H9 (cell line): ENCODE results near the gene ZNHIT2. TPM values are rescaled to one million over a fixed set of nuclear protein-coding genes. Genes with fewer than 3 reads are reported as not detected.
A peak's percentile ranks its signal among the peaks of the same experiment; 100 is the strongest.

Source experiments
- DNase-seq: peaks from one replicate; pipeline ENCODE4 v3.0.0-alpha.2; 2017
- H2AFZ ChIP-seq: one replicate; pipeline ENCODE4 v1.6.1; 2013; ENCODE audit warnings: mild to moderate bottlenecking, low read length, control low read depth, moderate library complexity
- H2AK5ac ChIP-seq: 2 replicates; pipeline ENCODE4 v1.6.1; 2013; ENCODE audit warnings: low read length, control low read depth, mixed read lengths; ENCODE audit not compliant: insufficient read length
- H2BK120ac ChIP-seq: one replicate; pipeline ENCODE4 v1.6.1; 2013; ENCODE audit warnings: low read depth, mild to moderate bottlenecking, low read length, control low read depth, inconsistent platforms; ENCODE audit not compliant: poor library complexity, severe bottlenecking
- H2BK12ac ChIP-seq: 2 replicates; pipeline ENCODE4 v1.6.1; 2013; ENCODE audit warnings: low read length, control low read depth, mixed read lengths, low read depth; ENCODE audit not compliant: insufficient read length
- H2BK15ac ChIP-seq: 2 replicates; pipeline ENCODE4 v1.6.1; 2013; ENCODE audit warnings: low read depth, low read length, control low read depth
- H2BK20ac ChIP-seq: one replicate; pipeline ENCODE4 v1.6.1; 2013; ENCODE audit warnings: low read depth, mild to moderate bottlenecking, low read length, control low read depth, inconsistent platforms; ENCODE audit not compliant: poor library complexity, severe bottlenecking
- H2BK5ac ChIP-seq: 2 replicates; pipeline ENCODE4 v1.6.1; 2013; ENCODE audit warnings: low read length, control low read depth, mixed read lengths; ENCODE audit not compliant: insufficient read length
- H3K14ac ChIP-seq: 2 replicates; pipeline ENCODE4 v1.6.1; 2013; ENCODE audit warnings: low read length, control low read depth; ENCODE audit not compliant: insufficient read depth
- H3K18ac ChIP-seq: 2 replicates; pipeline ENCODE4 v1.6.1; 2013; ENCODE audit warnings: low read depth, mild to moderate bottlenecking, mixed read lengths, low read length, control low read depth; ENCODE audit not compliant: insufficient read length
- H3K23ac ChIP-seq: 2 replicates; pipeline ENCODE4 v1.6.1; 2013; ENCODE audit warnings: low read length, control low read depth, mixed read lengths, low read depth; ENCODE audit not compliant: insufficient read length
- H3K23me2 ChIP-seq: 2 replicates; pipeline ENCODE4 v1.6.1; 2013; ENCODE audit warnings: low read depth, mild to moderate bottlenecking, mixed read lengths, low read length, control low read depth; ENCODE audit not compliant: insufficient read length, poor library complexity, severe bottlenecking
- H3K27ac ChIP-seq: 2 replicates; pipeline ENCODE4 v1.5.1; 2013; ENCODE audit warnings: low read length, control low read depth, mixed read lengths, low read depth; ENCODE audit not compliant: insufficient read length
- H3K27me3 ChIP-seq: 2 replicates; pipeline ENCODE4 v1.6.1; 2013; ENCODE audit warnings: low read length, control low read depth, inconsistent platforms; ENCODE audit not compliant: insufficient read depth
- H3K4ac ChIP-seq: 2 replicates; pipeline ENCODE4 v1.6.1; 2013; ENCODE audit warnings: low read depth, mild to moderate bottlenecking, control low read depth, inconsistent platforms, low read length, moderate library complexity
- H3K4me1 ChIP-seq: 2 replicates; pipeline ENCODE4 v1.6.1; 2013; ENCODE audit warnings: low read length, control low read depth, inconsistent platforms; ENCODE audit not compliant: insufficient read depth
- H3K4me2 ChIP-seq: 2 replicates; pipeline ENCODE4 v1.6.1; 2013; ENCODE audit warnings: low read length, control low read depth, mixed read lengths; ENCODE audit not compliant: insufficient read length, insufficient read depth
- H3K56ac ChIP-seq: 2 replicates; pipeline ENCODE4 v1.6.1; 2013; ENCODE audit warnings: low read depth, mild to moderate bottlenecking, mixed read lengths, low read length, control low read depth; ENCODE audit not compliant: insufficient read length
- H3K79me1 ChIP-seq: 2 replicates; pipeline ENCODE4 v1.6.1; 2013; ENCODE audit warnings: low read depth, mild to moderate bottlenecking, moderate library complexity, low read length, control low read depth, inconsistent platforms; ENCODE audit not compliant: insufficient read depth, poor library complexity, severe bottlenecking
- H3K79me2 ChIP-seq: 2 replicates; pipeline ENCODE4 v1.6.1; 2013; ENCODE audit warnings: low read length, control low read depth, inconsistent platforms; ENCODE audit not compliant: insufficient read depth
- H3K9ac ChIP-seq: 2 replicates; pipeline ENCODE4 v1.6.1; 2013; ENCODE audit warnings: low read length, control low read depth, mixed read lengths; ENCODE audit not compliant: insufficient read length; ENCODE audit errors: extremely low read depth
- H3K9me3 ChIP-seq: one replicate; pipeline ENCODE4 v1.6.1; 2013; ENCODE audit warnings: low read depth, low read length, inconsistent platforms; ENCODE audit not compliant: control insufficient read depth
- H3T11ph ChIP-seq: one replicate; pipeline ENCODE4 v1.6.1; 2013; ENCODE audit warnings: mild to moderate bottlenecking, low read length, control low read depth, inconsistent platforms
- H4K20me1 ChIP-seq: one replicate; pipeline ENCODE4 v1.6.1; 2013; ENCODE audit not compliant: control insufficient read depth, insufficient read length, insufficient read depth
- H4K5ac ChIP-seq: 2 replicates; pipeline ENCODE4 v1.6.1; 2013; ENCODE audit warnings: low read depth, mild to moderate bottlenecking, mixed read lengths, low read length, control low read depth; ENCODE audit not compliant: insufficient read length
- H4K8ac ChIP-seq: replicated peaks from 2 replicates; pipeline ENCODE4 v1.6.1; 2013; ENCODE audit warnings: low read length, control low read depth, mixed read lengths, low read depth; ENCODE audit not compliant: insufficient read length
- H4K91ac ChIP-seq: 2 replicates; pipeline ENCODE4 v1.6.1; 2013; ENCODE audit warnings: low read depth, mild to moderate bottlenecking, moderate library complexity, mixed read lengths, low read length, control low read depth; ENCODE audit not compliant: insufficient read length
- H3K27ac Mint-ChIP-seq, 3 experiments: 2 replicates in 2 of 3; 3 replicates in 1 of 3; pipeline ENCODE4 v1.8.0; 2020 to 2021; ENCODE audit warnings: mixed read lengths in 3 of 3, mild to moderate bottlenecking in 1 of 3, moderate library complexity in 1 of 3
- H3K27me3 Mint-ChIP-seq: 2 replicates; pipeline ENCODE4 v1.8.0; 2021; ENCODE audit warnings: low read depth, mild to moderate bottlenecking, moderate library complexity, mixed read lengths
- H3K36me3 Mint-ChIP-seq, 3 experiments: 2 replicates in 2 of 3; 3 replicates in 1 of 3; pipeline ENCODE4 v1.8.0; 2020 to 2021; ENCODE audit warnings: low read depth in 3 of 3, mixed read lengths in 3 of 3; ENCODE audit not compliant: insufficient read depth in 1 of 3
- H3K4me1 Mint-ChIP-seq, 2 experiments: 2 replicates each; pipeline ENCODE4 v1.8.0; 2020; ENCODE audit warnings: mixed read lengths in 2 of 2
- H3K4me3 Mint-ChIP-seq, 2 experiments: 2 replicates in 1 of 2; 3 replicates in 1 of 2; pipeline ENCODE4 v1.8.0; 2020 to 2021; ENCODE audit warnings: mild to moderate bottlenecking in 2 of 2, mixed read lengths in 2 of 2, moderate library complexity in 1 of 2
- H3K9me3 Mint-ChIP-seq, 2 experiments: 2 replicates in 1 of 2; 3 replicates in 1 of 2; pipeline ENCODE4 v1.8.0; 2020; ENCODE audit warnings: mild to moderate bottlenecking in 2 of 2, mixed read lengths in 2 of 2, moderate library complexity in 1 of 2
- WGBS: extraction: QIAGEN DNeasy Blood & Tissue Kit; methylation state at CpG from one replicate; pipeline ENCODE4 v1.1.7; 2013; ENCODE audit warnings: missing lambda C conversion rate, low lambda C conversion rate, mixed read lengths; ENCODE audit not compliant: insufficient read length; ENCODE audit errors: extremely low coverage; 5-methylcytosine and 5-hydroxymethylcytosine counted together
- total RNA-seq: library from RNA; stranded (reverse); gene quantifications from 2 replicates; pipeline ENCODE4 v1.2.1, GENCODE V29; 2021
- TF ChIP-seq, protein P1 (sequence below): fragments of 200-600 bp; sonication (generic); conservative IDR thresholded peaks from 3 replicates; pipeline ENCODE4 v1.8.0; 2021; ENCODE audit warnings: antibody characterized with exemption, mild to moderate bottlenecking

ZNHIT2 gene
- total RNA-seq, 1 experiment from 2014 or later, result 18.3 TPM

DNA sequence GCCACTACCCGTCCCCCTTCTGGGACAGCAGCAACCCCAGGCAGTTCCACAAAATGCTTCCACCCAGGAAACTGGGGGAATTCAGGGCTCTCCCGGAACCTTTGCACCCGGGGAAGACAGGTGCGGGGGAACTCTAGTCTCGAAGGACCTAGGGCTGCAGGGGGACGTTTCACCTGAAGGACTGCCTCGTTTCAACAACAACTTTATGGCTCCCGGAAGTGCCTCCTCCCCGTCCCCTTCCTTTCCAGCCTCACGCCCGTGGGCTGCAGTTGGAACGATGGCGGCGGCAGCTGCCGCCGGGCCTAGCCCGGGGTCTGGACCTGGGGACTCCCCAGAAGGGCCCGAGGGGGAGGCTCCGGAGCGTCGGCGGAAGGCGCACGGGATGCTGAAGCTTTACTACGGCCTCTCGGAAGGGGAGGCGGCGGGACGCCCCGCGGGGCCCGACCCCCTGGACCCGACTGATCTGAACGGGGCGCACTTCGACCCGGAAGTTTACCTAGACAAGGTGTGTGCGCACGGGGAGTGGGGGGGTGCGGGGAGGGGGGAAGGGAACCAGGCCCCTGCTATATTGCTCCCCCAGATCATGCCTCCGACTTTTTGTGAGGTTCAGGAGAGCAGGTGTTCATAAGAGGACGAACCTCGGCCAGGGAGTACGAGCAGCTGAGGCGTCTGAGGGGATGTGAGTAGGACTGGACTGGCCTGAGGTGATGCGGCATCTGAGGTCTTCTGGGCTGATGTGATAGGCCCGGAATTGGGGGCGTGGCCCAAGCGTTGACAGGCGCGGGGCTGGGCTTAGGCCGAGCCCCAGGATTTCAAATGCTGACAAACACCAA is 21.3 kb downstream of the ZNHIT2 start, which contains the start of gene VPS51:
Gene VPS51, plus strand, starts transcription at position 241 of the 833 bp plus-strand sequence. Its CDS starts 37 bp downstream, at position 278.
- Histone ChIP-seq H4K5ac (peak within 1 kb of the TSS; percentile 97), H3K4me1 (no peaks in the 10 kb centered on the region), H2BK12ac (no peak within 1 kb of the TSS), H2BK20ac (no peak within 1 kb of the TSS), H3K56ac (no peak within 1 kb of the TSS), H4K20me1 (no peaks in the 10 kb centered on the region), H3K18ac (no peak within 1 kb of the TSS), H4K91ac (no peak within 1 kb of the TSS), H2BK15ac (no peak within 1 kb of the TSS), H3K9me3 (no peaks in the 10 kb centered on the region), H2AK5ac (no peak within 1 kb of the TSS), H2BK5ac (no peak within 1 kb of the TSS), H3K23ac (no peak within 1 kb of the TSS), H3K23me2 (no peaks in the 10 kb centered on the region), H3K4me2 (peak within 1 kb of the TSS; percentile 55), H3K27ac (no peak within 1 kb of the TSS), H4K8ac (peak within 1 kb of the TSS; percentile 74), H3K79me1 (peaks cover 4% of the 10 kb centered on the region), H3T11ph (no peak within 1 kb of the TSS), H2BK120ac (no peak within 1 kb of the TSS), H3K14ac (peak within 1 kb of the TSS; percentile 17; the same call in 1 of the 2 replicates), H3K9ac (peak within 1 kb of the TSS; percentile 66), H2AFZ (no peak within 1 kb of the TSS), H3K27me3 (no peaks in the 10 kb centered on the region), H3K79me2 (0 out of 2 replicates have a peak, but pooled peaks cover 3% of the 10 kb centered on the region), H3K4ac (no peak within 1 kb of the TSS)
- no peaks in the 10 kb centered on the region for H3K9me3 Mint-ChIP-seq
- DNase-seq, result peak; percentile 92
- H3K4me3 Mint-ChIP-seq, result peak within 1 kb of the TSS; percentile 95 to 96
- no CpG with 5 or more reads among the region's 52 CpGs for WGBS
- TF ChIP-seq, protein P1, sequence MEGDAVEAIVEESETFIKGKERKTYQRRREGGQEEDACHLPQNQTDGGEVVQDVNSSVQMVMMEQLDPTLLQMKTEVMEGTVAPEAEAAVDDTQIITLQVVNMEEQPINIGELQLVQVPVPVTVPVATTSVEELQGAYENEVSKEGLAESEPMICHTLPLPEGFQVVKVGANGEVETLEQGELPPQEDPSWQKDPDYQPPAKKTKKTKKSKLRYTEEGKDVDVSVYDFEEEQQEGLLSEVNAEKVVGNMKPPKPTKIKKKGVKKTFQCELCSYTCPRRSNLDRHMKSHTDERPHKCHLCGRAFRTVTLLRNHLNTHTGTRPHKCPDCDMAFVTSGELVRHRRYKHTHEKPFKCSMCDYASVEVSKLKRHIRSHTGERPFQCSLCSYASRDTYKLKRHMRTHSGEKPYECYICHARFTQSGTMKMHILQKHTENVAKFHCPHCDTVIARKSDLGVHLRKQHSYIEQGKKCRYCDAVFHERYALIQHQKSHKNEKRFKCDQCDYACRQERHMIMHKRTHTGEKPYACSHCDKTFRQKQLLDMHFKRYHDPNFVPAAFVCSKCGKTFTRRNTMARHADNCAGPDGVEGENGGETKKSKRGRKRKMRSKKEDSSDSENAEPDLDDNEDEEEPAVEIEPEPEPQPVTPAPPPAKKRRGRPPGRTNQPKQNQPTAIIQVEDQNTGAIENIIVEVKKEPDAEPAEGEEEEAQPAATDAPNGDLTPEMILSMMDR, result no peak
- peak within 1 kb of the TSS; percentile 94 to 100 (median 99) for H3K27ac Mint-ChIP-seq
- H3K27me3 Mint-ChIP-seq, result no peaks in the 10 kb centered on the region
- peaks cover 4 to 10% (median 5%) of the 10 kb centered on the region in 3 experiments; a peak in 5 of 7 replicates for H3K36me3 Mint-ChIP-seq
- H3K4me1 Mint-ChIP-seq, result peaks cover 8 to 9% of the 10 kb centered on the region in 2 experiments
